Measurements from ENCODE around the gene CRABP1.

CRABP1 gene

DNA sequence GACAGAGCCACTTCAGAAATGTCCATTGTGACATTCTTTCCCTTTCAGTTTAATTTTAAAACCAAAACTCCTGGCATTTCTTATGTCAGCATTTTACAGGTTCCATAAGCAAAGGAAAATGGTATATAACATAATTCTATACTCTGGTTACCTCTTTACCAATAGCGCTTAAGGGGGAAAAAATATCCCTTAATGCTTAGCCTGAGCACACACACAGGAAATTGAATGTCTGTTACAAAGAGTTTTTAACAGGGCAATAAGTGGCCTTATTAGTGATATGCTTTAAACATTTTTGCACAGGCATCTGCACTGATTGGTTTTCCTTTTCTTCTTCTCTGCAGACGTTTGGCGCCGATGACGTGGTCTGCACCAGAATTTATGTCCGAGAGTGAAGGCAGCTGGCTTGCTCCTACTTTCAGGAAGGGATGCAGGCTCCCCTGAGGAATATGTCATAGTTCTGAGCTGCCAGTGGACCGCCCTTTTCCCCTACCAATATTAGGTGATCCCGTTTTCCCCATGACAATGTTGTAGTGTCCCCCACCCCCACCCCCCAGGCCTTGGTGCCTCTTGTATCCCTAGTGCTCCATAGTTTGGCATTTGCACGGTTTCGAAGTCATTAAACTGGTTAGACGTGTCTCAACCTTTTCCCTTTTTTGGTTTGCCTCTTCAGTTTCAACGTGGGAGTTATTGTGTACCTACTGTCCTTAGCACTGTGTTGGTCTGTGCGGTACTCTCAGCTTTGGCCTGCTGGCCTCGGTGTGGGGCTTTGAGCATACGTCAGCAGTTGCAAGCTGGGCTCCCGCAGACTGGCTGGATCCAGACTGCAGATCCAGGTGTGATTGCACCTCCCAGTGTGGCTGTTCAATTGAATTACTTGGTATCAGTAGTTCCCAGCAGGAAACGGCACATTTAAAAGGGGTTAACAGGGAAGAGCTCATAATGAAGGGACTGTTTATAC lies 7.7 kb downstream of the CRABP1 start:
- no peak for DNase-seq

GRCh38 chr15:78350058-78350457 lies 9.9 kb downstream of the CRABP1 start:
- DNase-seq: no peak

- no peak for DNase-seq
Measured at GRCh38 chr15:78351539-78351938, 11.4 kb downstream of the CRABP1 start.

DNA sequence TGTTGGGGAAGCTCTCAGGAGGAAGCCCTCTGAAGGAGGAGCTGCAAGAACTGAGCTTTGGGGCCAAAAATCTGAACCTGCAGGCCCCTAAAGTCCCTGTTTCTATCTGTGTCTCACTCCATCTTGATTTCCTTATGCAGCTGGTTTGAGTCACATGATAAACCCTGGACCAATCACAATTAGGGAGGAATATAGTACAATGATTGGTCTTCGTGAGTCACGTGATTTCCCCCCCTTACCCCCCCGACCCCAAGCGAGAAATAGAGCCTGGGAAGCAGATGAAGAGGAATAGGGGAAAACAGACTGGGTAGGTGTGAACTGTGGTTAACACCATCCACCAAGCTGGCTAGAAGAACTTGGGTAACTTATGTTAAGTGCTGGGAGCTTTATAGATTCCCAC lies 12.9 kb downstream of the CRABP1 start:
- DNase-seq: no peak

DNA sequence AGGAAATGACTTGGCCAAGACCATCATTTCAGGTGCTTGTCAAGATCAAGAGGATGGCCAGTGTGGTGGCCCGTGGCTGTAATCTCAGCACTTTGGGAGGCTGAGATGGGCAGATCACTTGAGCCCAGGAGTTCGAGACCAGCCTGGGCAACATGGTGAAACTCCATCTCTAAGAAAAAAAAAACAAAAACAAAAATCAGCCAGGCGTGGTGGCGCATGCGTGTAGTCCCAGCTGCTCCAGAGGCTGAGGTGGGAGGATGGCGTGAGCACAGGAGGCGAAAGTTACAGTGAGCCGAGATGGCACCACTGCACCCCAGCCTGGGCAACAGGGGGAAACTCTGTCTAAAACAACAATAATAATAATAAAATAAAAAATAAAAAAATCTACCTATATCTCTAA lies 15.0 kb downstream of the CRABP1 start:
- DNase-seq: no peak

DNA sequence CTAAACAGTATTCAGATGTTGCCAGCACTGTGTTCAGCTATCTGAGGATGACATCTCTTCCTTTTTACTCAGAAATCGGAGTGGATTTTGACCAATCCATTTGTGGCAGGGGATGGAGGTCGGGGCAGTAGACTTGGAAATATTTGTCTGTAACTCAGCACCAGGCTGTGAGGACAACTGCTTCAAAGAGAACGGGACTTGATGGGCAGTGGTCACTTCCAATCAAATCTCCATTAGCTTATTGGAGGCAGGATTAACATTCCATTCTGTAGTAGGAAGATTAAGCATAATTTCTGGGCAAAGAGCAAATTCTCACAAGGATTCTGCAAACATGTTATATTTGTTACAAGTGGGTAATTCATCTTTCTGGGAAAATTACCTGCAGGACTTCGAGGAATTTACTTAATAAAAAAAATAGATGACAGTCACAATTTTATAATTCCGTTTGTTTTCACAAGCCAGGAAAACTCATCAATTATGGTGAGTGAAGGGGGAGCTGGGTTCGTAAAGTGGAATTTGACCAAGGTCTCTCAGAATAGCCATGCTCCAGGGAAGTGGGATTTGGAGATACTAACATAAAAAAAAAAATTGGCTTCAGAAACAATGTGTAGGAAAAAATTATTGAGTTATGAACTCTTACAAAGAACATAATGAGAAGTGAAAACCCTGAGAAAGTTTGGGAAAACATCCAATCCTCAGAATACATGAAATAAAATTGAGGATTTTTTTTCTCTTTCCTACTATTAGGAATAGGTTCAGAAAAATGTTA lies 18.1 kb downstream of the CRABP1 start:
- DNase-seq: no peak

GRCh38 chr15:78359041-78359808 lies 19.1 kb downstream of the CRABP1 start:
- DNase-seq: no peak

DNA sequence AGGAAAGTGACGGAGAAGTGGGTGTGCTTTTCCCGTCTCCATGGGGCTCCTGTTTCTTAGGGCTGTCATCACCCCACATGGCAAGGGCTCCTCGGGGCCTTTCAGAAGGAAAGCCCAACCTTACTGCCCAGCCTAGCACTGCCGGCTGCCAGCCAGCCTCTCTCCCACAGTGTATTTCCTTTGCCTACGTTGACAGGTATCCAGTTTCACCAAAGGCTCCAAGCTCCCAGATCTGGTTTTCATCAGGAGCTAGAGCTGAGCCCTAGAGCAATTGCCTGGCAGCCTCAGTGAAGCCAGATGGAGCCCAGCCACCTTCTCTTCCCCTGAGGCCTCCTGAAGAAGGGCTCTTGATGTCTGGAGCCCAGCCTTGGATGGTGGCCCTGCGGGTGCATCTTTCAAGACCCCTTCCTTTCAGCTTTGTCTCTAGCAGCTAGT lies 20.2 kb downstream of the CRABP1 start:
- no peak for DNase-seq

DNA sequence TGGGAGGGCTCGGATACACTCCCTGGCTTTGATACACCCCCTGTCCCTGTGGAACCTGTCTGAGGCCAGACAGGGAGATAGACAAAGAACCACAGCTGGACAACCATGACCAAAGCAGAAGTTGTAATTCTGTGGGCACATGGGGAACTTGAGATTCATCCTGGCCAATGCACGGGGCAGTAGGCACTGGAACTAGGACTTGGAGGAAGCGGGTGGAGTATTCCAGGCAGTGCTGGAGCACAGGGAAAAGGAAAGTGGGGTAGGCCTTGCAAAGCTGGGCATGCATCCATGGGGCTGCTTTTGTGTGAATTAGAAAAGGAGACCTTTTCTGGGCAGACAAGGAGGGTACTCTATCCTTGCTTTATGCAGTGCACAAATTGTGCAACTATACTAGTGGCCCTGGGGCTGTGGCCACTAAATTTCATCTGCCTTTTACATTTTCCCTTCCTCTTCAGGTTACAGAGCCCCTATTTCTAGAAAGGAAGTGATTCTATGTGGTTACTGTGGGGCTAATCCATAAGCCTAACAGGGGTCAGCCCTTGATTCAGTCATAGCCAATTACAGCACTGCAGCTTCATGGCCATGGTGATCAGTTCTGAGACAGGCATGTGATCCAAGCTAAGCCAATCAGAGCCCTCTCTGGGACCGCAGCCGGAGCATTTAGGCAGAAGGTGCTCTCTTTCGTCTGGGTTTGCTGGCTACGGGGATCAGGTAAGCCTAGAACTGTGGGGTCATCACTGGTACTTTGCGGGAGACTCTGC lies 21.0 kb downstream of the CRABP1 start:
- DNase-seq: no peak

DNA sequence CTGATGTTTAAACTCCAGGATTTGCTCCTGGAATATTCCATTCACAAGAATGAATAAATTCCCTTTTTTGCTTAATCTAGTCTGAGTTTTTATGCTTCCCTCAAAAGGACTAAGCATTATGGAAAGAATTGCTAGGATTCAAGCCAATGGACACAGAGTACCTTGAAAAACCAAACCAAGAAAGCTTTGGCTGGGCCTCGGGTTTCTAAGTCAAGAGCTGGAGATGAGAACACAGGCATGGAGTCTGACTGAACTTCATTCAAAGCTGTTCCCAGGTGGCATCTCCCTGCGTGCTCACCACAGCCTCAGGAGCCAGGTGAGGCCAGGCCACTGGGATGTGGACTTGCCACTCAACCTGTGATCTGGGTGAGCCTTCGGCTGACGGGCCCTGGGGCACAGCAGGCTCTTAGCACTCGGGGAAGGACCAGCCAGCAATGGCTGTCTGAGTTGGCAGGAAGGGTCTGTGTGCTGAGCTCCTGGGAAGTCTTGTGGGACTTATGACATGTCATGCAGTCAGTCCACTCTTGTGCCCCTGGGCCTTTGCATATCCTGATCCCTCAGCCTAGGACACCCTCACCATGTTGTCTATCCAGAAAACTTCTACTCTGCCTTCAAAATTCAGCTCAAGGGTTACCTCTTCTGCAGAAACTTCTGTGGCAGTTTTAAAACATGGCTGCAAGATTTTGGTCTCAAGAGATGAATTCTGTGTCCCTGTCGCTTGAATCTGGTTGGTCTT lies 21.8 kb downstream of the CRABP1 start:
- DNase-seq: no peak

- DNase-seq: no peak
Measured at GRCh38 chr15:78362716-78363380, 22.7 kb downstream of the CRABP1 start.

GRCh38 chr15:78363381-78363734 lies 23.2 kb downstream of the CRABP1 start:
- DNase-seq: no peak

DNA sequence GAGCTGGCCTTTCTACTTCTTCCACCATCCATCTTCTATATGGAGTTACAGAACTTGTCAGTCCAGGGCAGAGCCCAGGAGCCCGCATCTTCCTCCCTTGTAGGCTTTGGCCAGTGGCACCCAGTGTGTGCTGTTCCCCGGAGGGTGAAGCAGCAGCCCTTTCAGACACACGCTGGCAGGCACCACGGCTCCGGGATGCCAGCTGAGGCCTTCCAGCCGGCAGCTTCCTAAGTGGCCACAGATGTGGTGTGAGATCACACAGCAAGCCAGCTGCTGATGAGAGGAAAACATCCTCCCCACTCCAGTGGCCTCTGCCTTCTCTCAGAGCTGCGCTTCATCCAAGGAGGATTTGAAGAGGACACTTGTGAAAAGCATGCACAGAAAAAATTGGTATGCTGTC lies 24.1 kb downstream of the CRABP1 start:
- DNase-seq: no peak

- no peak for DNase-seq
Measured at GRCh38 chr15:78365917-78366316, 25.8 kb downstream of the CRABP1 start.

- DNase-seq: no peak
Measured at GRCh38 chr15:78366342-78366741, 26.2 kb downstream of the CRABP1 start.

DNA sequence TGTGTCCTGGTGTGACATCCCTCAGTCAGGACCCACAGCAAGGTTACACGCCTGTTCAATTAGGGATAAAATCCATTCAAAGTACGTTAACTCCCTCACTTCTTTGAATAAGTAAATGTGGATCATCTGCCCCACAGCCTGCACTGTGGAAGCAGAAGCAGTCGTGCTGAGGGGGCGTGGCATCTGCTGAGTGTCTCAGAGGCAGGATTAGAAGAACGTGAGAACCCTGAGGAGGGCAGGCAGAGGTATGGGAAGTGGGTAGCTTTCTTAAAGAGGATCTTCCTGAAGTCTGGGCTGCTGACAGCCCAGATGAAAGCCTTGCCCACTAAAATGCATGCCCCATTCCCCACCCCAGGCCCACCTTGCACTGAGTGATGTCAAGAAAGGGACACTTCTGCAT lies 28.5 kb downstream of the CRABP1 start:
- no peak for DNase-seq

DNA sequence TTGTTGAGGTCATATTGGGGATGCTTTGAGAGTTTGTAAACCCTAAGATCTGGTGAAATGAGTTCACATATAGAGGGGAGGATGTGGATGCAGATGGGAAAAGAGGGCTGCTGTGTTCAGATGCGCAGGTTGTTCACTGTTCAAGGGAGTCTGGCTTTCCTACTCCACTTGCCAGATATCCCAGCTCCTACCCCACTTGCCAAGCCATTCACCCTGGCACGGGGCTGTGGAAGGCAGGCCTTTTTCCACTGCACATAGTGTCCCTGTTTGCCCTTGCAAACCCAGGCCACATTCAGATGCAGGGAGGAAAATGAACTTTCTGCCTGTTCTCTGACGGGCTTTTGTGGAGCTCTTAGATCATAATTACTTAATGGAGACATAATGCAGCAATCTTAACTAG lies 29.0 kb downstream of the CRABP1 start:
- no peak for DNase-seq

DNA sequence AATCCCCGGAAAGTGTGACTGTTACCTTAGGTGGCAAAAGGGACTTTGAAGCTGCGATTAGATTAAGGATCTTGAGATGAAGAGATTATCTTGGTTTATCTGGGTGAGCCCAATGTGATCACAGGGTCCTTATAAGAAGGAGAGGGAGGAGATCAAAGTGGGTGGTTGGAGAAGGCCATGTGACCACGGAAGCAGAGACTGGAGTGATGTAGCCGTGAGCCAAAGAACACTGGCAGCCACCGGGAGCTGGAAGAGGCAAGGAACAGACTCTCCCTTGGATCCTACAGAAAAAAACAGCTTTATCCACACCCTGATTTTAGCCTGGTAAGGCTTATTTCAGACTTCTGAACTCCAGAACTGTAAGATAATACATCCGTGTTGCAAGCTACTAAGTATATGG lies 29.9 kb downstream of the CRABP1 start:
- DNase-seq: no peak

DNA sequence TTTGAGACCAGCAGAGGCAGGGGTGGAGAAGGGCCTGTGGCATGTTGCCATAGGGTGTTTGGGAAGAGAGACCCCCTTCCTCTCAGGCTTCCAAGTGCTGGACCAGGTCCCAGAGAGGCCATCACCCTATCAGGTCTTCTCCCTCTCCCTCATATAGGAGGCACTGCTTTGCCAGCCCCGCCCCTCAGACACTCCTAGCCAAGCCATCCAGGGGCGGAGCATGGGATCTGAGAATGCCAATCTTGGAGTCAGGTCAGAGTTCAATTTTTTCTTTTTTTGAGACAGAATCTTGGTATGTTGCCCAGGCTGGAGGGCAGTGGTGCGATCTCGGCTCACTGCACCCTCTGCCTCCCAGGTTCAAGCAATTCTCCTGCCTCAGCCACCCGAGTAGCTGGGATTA lies 32.7 kb downstream of the CRABP1 start:
- no peak for DNase-seq

DNA sequence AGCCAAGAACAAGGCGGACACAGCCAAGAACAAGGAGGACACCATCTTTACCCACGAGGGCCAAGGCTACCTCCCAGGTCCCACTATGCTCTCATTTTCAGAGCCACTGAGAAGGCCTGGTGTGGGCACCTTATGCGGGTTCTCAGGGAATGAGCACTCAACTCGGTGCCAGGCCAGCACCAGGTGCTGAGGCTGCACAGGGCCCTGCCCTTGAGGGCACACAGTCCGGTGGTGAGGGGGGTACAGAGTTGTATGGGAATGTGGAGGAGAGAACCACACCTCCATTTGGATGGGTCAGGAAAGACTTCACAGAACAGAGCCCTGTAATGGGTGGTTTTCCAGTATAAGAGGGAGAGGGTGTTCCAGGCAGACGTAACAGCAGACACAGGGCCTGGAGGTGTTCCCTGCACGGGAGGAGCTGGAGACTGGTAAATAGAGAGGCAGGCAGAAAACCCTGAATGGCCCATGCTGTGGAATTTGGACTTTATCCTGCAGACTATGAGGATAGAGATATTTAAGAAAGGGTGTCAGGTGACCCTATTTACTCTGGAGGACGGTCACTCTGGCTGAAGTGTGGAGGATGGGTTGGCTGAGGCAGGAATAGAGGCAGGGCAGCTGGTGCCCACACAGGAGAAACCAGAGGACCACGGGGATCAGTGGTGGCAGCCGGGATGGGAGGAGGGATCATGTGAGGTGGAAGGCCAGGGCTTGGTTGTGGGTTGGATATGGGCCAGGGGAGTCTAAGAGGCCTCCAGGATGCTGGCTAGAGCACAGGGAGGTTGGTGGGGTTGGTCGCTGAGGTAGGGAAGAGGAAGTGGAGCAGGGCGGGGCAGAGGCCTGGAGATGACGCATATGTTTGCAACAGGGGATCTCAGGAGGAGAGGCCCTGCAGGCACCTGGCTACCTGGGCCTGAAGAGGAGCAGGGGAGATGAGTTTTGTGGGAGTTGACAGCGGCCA lies 34.6 kb downstream of the CRABP1 start:
- no peak for DNase-seq

Measured in activated CD4-positive, alpha-beta T cell treated with anti-CD3 and anti-CD28 coated beads, Interleukin-2, amount 50 U/mL, for 1 hour (primary cell).